Prostate gland (tissue), 2 donors: Measurements from ENCODE around the gene PGK1.

ENCODE experiments used
- CTCF ChIP-seq, 4 experiments: fragments of 200-600 bp in 2 of 4; fragments of 450-650 bp in 2 of 4; sonication (generic) in 2 of 4; IDR thresholded peaks; 1 replicate in 3 of 4; 2 replicates in 1 of 4; pipeline ENCODE4 v1.5.1; 2016 to 2019; ENCODE audit warnings: antibody characterized with exemption in 4 of 4, mild to moderate bottlenecking in 2 of 4, moderate library complexity in 2 of 4
- POLR2A ChIP-seq: fragments of 450-650 bp; IDR thresholded peaks from one replicate; pipeline ENCODE4 v1.6.1; 2016; ENCODE audit warnings: antibody characterized with exemption, mild to moderate bottlenecking
- POLR2AphosphoS5 ChIP-seq: sonication (generic); formaldehyde crosslinking; IDR thresholded peaks from one replicate; pipeline ENCODE4 v1.6.1; 2017; ENCODE audit warnings: antibody characterized with exemption

GRCh38 chrX:78071331-78071730 is 32.7 kb upstream of the PGK1 start:
- TF ChIP-seq CTCF (IDR thresholded peaks at IDR 0.05): no peak
- TF ChIP-seq POLR2A: no peak
- TF ChIP-seq POLR2AphosphoS5: no peak
